GM18951 (cell line): Measurements from ENCODE around the gene SKAP1.

ENCODE experiments used
- POLR2A ChIP-seq: IDR thresholded peaks from 4 replicates; pipeline ENCODE4 v1.6.1; 2011; ENCODE audit warnings: mild to moderate bottlenecking; ENCODE audit not compliant: insufficient read length, insufficient read depth; ENCODE audit errors: extremely low read depth
- in situ Hi-C: fragments of 300-500 bp; cut with MboI; formaldehyde crosslinking; loops from one replicate; pipeline ENCODE4 v1.12.0; 2022; ENCODE audit warnings: low sequenced_read_pairs, mixed read lengths, inconsistent platforms; ENCODE audit not compliant: unreplicated experiment

The SKAP1 gene

DNA sequence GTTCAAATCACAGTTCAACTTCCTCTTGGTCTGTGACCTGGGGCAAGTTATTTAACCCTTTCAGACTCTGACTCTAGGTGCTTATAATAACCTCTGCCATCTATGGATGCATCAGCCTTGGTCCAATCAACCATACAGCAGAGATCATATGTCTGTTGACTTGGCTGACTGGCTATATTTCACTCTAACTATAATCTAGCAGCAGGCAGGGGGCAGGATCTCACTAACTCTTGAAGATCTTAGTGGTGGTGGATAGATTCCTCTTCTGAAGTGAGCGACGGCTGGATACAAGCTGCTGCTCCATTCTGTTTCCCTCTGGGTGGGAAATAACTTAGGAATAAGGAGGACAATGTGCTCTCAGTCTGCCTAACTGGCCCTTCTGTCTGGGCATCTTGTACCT, 146.6 kb downstream of the SKAP1 start:
- TF ChIP-seq POLR2A = no peak
- in situ Hi-C loops = no loop called here

DNA sequence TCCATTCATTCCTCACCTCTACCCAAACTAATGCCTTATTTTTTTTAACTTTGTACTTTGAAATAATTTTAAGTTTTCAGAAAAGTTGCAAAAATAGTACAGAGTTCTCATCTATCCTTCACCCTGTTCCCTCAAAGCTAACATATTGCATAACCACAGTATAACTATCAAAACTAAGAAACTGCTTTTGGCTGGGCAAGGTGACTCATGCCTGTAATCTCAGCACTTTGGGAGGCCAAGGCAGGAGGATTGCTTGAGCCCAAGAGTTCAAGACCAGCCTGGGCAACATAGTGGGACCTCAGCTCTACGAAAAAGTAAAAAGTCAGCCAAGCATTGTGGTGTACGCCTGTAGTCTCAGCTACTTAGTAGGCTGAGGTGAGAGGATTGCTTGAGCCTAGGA, 147.7 kb downstream of the SKAP1 start:
- in situ Hi-C loops = no loop called here
- no peak for TF ChIP-seq POLR2A

DNA sequence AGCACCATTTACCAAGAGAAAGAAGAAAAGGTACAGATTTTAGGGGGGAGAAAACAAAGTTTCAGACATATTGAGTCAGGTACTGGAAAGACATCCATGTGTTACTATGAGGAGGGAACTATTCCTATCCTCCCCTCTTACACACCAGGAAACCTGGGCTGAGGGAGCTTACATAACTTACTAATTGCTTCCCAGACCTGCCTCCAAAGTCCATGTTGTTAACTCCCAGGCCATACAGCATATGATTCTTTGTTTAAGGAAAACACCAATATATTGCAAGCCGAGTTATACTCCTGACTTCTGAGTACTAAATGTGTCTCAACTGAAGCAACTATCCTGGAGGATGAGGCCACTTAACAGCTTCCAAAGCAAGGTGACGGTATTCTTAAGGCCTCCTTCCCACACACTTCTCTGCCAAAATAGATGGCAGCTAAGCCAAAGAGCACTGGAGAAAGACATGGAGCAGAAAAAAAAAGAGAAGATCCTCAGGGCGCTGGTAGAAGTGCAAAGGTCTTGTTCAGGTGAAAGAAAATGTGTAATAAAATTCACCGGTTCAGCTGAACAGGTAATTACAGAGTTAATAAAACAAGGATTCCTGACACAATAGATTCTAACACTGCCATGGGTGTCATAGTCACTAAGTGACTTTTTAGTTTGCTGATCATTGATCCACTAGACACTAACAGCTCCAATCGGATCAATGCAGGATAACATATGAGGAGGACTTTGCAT, 151.1 kb downstream of the SKAP1 start:
- TF ChIP-seq POLR2A = no peak
- in situ Hi-C loops = no loop called here

DNA sequence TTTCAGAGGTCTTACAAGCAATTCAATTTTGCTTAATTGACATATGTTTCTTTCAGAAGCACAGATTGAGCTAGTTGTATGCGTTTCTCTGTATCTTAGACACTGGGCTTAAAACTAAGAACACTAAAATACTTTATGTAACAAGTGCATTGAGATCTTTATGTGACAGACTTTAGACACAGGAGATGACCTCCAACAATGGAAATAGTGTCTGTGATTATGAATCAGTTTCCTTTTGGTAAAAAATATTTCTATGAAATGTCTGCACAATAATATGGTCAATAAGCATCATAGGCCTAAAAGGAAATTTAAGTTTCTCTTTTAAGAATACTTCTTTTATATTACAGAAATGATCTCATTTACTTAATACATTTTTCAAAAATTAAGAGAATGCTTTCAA, 153.2 kb downstream of the SKAP1 start:
- TF ChIP-seq POLR2A = no peak
- in situ Hi-C loops = no loop called here

DNA sequence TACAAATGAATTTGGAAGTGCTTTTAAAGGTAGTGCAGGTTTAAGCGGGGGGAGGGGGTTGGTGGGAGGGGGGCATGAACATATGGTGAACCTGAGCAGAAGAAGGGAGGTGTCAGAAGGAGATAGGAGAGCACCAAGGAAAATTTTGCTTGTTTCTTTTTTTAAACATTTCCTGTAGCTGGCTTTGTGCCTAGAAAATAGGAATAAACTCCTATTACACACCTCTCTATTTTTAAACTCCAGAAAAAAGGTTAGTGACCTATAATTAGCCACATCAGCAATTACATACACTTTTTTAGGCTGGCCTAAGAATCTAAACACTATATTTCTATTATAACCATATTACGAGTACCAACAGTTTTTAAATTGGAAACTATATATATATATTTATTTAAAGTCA, 159.1 kb downstream of the SKAP1 start:
- TF ChIP-seq POLR2A = no peak
- in situ Hi-C loops = no loop called here

DNA sequence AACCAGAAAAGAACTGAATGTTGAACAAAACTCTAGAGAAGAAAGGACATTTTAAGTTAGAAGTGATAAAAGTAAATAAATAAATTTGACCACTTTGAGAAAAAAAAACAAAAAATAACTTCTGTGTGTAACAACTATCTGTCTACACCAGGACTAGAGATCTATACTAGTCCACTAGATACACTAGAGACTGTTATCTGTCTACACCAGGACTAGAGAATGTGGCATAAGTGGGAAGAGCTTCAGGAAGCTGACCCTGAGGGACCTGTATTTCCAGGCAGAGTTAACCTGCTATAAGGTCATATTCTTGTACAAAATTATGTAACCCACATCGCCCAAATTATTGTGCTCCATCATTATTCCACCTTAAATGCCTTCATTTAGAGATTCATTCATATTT, 160.8 kb downstream of the SKAP1 start:
- no peak for TF ChIP-seq POLR2A
- in situ Hi-C loops = no loop called here

DNA sequence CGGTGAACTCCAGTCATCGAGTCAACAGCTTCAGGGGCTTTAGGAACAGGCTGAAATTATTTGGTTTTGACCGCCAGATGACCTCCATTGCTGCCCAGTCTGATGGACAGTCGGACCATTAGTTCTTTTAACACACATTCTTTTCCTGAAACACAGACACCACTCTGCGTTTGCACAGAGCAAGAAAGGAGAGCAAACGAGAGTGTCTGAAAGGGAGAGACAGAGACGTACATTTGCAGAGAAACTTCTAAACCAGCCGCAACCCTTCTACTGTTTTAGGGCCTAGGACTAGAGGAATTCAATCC, 166.3 kb downstream of the SKAP1 start:
- in situ Hi-C loops = no loop called here
- TF ChIP-seq POLR2A = no peak

DNA sequence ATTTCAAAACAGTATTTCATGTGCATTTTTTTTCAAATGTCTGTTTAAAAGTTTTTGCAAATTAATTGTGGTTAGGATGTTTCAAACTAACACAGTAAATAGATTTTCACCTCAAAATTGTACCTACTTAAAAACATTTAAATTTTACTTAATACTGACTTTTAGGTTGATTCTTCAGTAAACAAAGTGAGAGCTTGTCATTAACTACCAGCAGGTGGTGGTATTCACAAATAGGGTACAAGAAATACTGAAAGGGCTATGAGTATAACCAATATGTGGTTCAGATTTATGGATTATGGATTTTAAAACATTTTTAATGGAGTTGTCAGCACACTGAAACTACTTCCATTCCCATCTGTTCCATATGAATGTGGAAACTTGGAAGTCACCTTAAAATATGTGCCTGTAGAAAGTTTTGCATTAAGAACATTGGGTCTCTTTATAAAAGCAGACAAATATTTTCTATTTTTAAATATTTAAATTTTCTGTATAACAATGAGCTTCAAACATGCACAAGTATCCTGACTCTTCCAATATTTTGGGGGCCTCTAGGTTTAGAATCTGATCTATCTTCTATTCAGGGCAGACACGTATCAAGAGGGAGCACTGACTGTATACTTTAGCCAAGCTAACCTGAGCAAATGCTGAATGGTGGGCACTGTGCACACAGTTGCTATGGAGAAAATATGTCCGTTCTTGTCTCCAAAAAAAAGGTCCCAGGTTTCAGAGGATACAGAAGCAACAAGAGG, 166.9 kb downstream of the SKAP1 start:
- no peak for TF ChIP-seq POLR2A
- in situ Hi-C loops = no loop called here

DNA sequence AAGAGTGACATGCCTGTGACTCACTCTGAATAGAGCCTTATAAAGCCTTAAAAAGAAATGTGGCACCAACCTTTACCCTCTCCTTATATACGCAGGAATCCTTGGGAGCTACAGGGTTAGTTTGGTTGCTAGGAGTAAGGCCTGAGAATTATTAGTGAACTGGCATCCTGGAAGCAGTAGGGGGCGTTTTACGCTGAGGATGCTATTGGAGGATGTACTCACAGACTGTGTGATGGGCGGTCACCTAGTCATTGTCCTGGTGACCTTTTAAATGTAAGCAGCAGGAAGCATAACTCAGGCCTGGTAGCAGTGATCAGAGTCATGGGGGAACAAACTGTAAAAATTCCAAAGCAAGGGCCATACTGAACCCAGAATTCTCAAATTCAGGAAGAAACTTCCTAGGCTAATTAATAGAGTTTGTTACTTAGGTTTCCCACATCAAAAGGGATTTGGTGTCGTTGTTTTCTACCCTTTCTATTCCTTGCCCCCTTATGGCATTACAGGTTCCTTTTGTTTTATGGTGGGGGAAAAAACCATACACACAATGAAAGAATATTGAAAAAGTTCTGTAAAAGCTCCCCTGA, 168.6 kb downstream of the SKAP1 start:
- in situ Hi-C loops = no loop called here
- TF ChIP-seq POLR2A = no peak

DNA sequence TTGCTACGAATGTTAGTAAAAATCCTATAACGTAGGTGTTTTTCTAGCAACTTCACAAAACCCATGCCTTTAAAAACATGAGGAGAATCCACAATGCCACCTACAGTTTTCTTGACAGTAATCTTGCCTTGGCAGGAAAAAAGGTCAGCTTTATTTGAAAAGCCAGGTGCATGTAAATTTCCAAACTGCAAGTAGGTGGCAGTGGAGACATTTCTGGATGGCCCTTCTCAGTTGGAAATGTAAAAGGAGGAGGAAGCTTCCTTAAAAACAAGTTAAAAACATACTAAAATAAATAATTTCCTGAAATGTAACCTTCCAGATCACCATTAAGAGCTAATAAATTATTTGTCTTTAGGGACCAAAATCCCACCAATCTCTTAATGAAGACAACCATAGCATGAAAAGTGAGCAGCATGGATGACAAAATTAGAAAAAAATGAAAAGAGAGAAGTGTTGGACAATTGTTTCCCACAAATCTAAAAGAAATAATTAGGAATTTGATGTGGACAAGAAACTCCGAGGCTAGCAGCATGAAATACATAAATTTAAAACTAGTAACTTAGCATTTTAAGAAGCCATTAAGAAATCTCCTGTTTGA, 170.2 kb downstream of the SKAP1 start:
- in situ Hi-C loops = no loop called here
- no peak for TF ChIP-seq POLR2A

DNA sequence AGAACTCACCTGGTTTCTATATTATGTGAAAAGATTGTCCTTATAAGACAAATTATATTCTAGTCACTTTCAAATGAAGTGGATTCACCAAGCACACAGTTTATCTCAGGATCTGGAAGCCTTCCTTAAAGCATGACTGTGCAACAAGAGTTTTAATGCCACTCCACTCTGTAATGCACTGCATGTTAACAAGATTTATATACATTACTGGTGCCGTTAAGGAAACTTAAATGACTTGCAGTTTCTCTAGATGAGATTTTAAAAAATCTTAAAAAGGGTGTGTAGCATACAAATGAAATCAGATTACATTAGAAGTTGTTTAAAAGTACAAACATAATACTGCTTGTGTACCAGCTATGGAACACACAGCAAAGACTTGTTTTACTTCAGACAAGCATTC, 171.7 kb downstream of the SKAP1 start:
- in situ Hi-C loops = no loop called here
- TF ChIP-seq POLR2A = no peak

DNA sequence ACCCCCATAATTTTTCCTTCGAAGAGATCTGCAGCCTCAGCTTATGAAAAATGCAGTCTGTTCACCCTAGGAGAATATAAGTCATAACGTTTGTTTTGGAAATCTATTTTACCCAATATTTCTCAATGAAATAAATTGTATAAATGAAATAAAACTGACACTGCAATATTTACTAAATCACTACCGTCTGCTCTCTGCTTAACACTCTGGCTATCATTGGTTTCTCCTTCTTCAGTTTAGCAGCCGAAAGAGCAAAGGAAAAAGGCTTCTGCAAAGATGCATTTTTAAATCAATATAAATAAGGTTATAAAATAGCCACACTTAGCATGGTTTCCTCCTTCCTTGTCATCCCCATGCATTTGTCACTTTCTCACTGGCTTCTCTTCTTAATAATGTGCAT, 174.3 kb downstream of the SKAP1 start:
- in situ Hi-C loops = no loop called here
- TF ChIP-seq POLR2A = no peak

DNA sequence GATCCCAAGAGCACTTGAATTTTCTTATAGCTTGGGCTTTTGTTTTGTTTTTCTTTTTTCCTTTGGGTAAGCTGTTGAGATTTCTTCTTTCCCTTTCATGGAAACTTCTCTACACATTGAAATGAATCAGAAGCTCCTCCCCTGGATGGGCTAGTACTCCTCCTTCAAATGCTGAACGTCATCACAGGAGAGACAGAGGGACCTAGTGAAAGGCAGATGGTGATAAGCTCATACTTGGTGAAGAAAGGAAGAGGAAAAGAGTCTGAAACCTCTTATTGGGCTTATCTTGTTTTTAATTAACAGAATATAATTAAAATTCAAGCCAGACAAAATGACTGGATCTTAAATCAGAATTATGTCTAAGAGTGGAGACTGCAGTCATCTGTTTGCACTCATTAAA, 175.1 kb downstream of the SKAP1 start:
- TF ChIP-seq POLR2A = no peak
- in situ Hi-C loops = no loop called here

DNA sequence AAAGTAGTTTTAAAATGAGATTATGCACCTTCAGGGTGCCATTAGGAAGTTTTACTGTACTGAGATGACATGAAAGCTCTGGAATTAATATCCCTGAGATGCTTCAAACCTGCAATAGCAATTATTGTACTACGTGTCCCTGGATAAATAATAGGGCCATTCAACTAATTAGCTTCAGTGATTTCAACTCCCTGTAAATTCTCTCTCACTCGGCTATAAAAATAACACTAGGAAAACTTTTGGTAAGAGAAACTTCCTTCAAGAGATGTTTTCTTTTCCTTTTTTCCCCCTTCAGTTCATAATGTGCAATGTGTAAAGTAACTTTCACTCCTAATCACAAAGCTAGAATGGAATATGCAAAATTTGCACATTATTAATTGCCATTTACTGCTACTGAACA, 176.0 kb downstream of the SKAP1 start:
- no peak for TF ChIP-seq POLR2A
- in situ Hi-C loops = no loop called here
